Measurements from ENCODE around the gene SLC51A. TPM values are rescaled to one million over a fixed set of nuclear protein-coding genes. Genes with fewer than 3 reads are reported as not detected.

Gene SLC51A
- total and polyA plus RNA-seq, 2 donors (not counting 1 experiment from before 2014, with no cell fraction given), result not detected

DNA sequence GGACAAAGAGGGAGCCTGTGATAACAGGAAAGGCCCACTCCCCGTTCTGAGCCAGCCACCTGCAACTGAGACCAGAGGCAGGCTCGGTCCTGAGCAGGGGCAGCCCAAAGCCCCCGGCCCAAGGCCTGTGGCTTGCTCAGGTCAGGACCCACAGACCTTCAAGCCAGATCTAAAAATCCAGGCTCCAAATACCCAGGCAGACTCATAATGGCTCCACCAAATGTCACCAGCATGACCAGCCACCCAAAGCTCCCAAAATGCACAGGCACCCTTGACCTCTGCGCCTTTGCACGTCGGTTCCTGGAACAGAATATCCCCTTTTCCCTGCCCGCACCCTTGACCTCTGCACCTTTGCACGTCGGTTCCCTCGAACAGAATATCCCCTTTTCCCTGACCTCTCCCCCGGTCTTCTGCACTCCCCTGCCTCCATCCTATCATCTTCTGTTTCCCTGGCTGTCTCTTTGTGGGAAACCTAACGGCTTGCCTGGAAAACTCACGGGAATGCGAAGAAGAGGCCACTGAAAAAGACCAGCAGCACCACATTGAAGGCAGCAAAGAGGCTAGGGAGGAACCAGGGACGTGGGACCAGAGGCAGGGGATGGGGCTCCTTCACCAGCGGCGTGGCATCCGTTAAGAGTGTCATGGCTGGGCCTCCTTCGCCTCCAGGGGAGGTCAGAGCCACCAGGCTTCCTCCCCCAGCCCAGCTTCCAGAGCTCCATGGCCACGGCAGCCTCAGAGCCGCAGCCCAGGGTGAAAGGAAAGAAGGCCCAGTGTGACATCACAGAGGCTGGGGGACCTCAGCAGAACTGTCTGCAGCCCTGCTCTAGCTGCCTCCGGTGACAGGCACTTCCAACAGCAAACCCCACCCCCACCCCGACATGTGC is 5.4 kb upstream of the SLC51A start, which contains the start of gene ZDHHC19:
Gene ZDHHC19, minus strand, starts transcription at position 728 of the 884 bp plus-strand sequence. Its CDS starts 85 bp downstream, at position 643.
- no peak within 1 kb of the TSS for H3K9ac ChIP-seq (ENCODE audit: insufficient read depth, low read length)
- H2AFZ ChIP-seq (ENCODE audit: low read length), result no peak within 1 kb of the TSS
- H3K27ac ChIP-seq (ENCODE audit: insufficient read depth, low read length), result no peak within 1 kb of the TSS
- no peak for DNase-seq (ENCODE audit: low read depth in 2 of 2)
- H4K20me1 ChIP-seq (ENCODE audit: control insufficient read depth, extremely low read depth, insufficient read depth, low read length), result no peaks in the 10 kb centered on the region
- H3K36me3 ChIP-seq (ENCODE audit: control insufficient read depth, insufficient read depth, low read length), result no peaks in the 10 kb centered on the region
- H3K4me1 ChIP-seq (ENCODE audit: control insufficient read depth, extremely low read depth, insufficient read depth, low read length), result no peaks in the 10 kb centered on the region
- peaks cover 6% of the 10 kb centered on the region for H3K27me3 ChIP-seq (ENCODE audit: control insufficient read depth, insufficient read depth, low read length)
- no peaks in the 10 kb centered on the region for H3K79me2 ChIP-seq (ENCODE audit: control insufficient read depth, insufficient read depth, low read length)
- TF ChIP-seq, protein P1, sequence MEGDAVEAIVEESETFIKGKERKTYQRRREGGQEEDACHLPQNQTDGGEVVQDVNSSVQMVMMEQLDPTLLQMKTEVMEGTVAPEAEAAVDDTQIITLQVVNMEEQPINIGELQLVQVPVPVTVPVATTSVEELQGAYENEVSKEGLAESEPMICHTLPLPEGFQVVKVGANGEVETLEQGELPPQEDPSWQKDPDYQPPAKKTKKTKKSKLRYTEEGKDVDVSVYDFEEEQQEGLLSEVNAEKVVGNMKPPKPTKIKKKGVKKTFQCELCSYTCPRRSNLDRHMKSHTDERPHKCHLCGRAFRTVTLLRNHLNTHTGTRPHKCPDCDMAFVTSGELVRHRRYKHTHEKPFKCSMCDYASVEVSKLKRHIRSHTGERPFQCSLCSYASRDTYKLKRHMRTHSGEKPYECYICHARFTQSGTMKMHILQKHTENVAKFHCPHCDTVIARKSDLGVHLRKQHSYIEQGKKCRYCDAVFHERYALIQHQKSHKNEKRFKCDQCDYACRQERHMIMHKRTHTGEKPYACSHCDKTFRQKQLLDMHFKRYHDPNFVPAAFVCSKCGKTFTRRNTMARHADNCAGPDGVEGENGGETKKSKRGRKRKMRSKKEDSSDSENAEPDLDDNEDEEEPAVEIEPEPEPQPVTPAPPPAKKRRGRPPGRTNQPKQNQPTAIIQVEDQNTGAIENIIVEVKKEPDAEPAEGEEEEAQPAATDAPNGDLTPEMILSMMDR (conservative IDR thresholded peaks at IDR 0.05 in 1 of 2, IDR thresholded peaks at IDR 0.05 in 1 of 2; ENCODE audit: low read depth in 1 of 2, low read length in 2 of 2), result no peak
- TF ChIP-seq EZH2 (IDR thresholded peaks at IDR 0.05; ENCODE audit: low read length, missing control alignments), result no peak
- H3K4me3 ChIP-seq (replicated peaks in 1 of 4; ENCODE audit: control extremely low read depth in 1 of 4, insufficient read depth in 1 of 4, low read depth in 3 of 4, low read length in 4 of 4), result no peak within 1 kb of the TSS
- H3K9me3 ChIP-seq (ENCODE audit: control insufficient read depth, insufficient read depth, low read depth, low read length), result no peaks in the 10 kb centered on the region
- no peak within 1 kb of the TSS for H3K4me2 ChIP-seq (ENCODE audit: extremely low read depth, insufficient read depth, low read length)

DNA sequence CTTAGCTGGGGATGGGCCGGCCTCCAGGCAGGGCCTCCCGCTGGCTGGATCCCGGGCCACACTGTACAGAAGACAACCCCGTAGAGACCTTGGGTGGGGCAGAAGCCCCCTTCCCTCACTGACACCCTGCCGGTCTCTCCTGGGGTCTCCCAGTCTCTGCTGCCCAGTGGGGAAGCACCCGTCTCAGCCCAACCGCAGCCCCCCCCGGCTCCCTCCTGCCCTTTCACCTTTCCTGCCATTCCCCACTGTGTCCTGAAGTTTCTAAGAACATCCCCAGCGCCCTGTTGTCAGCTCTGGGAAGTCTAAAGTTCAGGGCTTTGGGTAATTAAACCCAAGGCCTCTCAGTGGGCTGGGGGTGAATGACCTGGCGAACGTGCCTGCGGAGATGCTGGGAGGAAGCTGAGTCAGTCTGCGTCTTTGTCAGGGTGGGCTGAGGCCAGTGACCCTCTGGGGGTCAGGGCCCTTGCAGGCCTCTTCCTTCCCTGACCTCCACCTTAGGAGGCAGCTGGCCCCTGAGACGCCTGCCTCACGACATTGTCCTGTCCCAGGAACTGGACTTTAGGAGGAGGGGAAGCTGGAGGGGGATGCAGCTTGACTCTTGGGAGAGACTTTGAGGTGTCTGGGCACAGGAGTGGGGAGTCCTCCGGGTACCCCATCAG is 1.4 kb upstream of the SLC51A start:
- Histone ChIP-seq H3K79me2 (ENCODE audit: control insufficient read depth, insufficient read depth, low read length) (no peaks in the 10 kb centered on the region), H3K9ac (ENCODE audit: insufficient read depth, low read length) (no peak overlapping the region), H2AFZ (ENCODE audit: low read length) (no peak overlapping the region), H3K27me3 (ENCODE audit: control insufficient read depth, insufficient read depth, low read length) (peaks cover 7% of the 10 kb centered on the region), H3K36me3 (ENCODE audit: control insufficient read depth, insufficient read depth, low read length) (no peaks in the 10 kb centered on the region), H3K9me3 (ENCODE audit: control insufficient read depth, insufficient read depth, low read depth, low read length) (no peaks in the 10 kb centered on the region), H3K4me1 (ENCODE audit: control insufficient read depth, extremely low read depth, insufficient read depth, low read length) (peaks cover 5% of the 10 kb centered on the region), H3K4me2 (ENCODE audit: extremely low read depth, insufficient read depth, low read length) (no peak overlapping the region), H4K20me1 (ENCODE audit: control insufficient read depth, extremely low read depth, insufficient read depth, low read length) (no peaks in the 10 kb centered on the region), H3K27ac (ENCODE audit: insufficient read depth, low read length) (no peak overlapping the region), H3K4me3 (replicated peaks in 1 of 4; ENCODE audit: control extremely low read depth in 1 of 4, insufficient read depth in 1 of 4, low read depth in 3 of 4, low read length in 4 of 4) (no peak overlapping the region)
- TF ChIP-seq EZH2 (IDR thresholded peaks at IDR 0.05; ENCODE audit: low read length, missing control alignments), result no peak
- TF ChIP-seq, protein P1 (conservative IDR thresholded peaks at IDR 0.05 in 1 of 2, IDR thresholded peaks at IDR 0.05 in 1 of 2; ENCODE audit: low read depth in 1 of 2, low read length in 2 of 2), result no peak
- no peak for DNase-seq (ENCODE audit: low read depth in 2 of 2)

DNA sequence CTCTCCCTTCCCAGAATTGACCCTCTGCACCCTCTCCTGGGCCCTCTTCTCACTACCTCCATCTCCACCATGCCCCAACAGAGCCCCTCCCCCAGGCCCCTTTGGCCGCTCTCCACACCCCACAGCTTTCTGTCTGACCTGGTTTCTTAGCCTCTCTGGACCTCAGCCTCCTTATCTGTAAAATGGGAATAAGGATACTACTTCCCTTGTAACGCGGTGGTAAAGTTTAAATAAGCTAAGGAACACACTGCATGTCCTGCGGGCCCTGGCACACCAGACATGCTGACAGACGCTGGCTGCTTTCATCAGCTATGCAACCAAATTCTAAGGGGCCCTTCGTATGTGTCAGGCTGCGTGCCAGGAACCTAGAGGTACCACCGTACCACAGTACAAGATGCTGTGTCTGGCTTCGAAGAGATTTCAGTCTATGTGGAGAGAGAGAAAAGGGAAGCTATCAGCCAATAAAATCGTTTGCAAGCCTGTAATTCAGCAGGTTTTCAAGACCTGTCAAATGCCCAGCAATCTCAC is 777 bp upstream of the SLC51A start:
- H2AFZ ChIP-seq (ENCODE audit: low read length), result no peak overlapping the region
- H3K27ac ChIP-seq (ENCODE audit: insufficient read depth, low read length), result no peak overlapping the region
- DNase-seq (ENCODE audit: low read depth in 2 of 2), result no peak
- TF ChIP-seq, protein P1 (conservative IDR thresholded peaks at IDR 0.05 in 1 of 2, IDR thresholded peaks at IDR 0.05 in 1 of 2; ENCODE audit: low read depth in 1 of 2, low read length in 2 of 2), result no peak
- no peak for TF ChIP-seq EZH2 (IDR thresholded peaks at IDR 0.05; ENCODE audit: low read length, missing control alignments)
- H3K4me3 ChIP-seq (replicated peaks in 1 of 4; ENCODE audit: control extremely low read depth in 1 of 4, insufficient read depth in 1 of 4, low read depth in 3 of 4, low read length in 4 of 4), result no peak overlapping the region
- no peaks in the 10 kb centered on the region for H3K9me3 ChIP-seq (ENCODE audit: control insufficient read depth, insufficient read depth, low read depth, low read length)
- H3K79me2 ChIP-seq (ENCODE audit: control insufficient read depth, insufficient read depth, low read length), result no peaks in the 10 kb centered on the region
- no peak overlapping the region for H3K9ac ChIP-seq (ENCODE audit: insufficient read depth, low read length)
- H4K20me1 ChIP-seq (ENCODE audit: control insufficient read depth, extremely low read depth, insufficient read depth, low read length), result no peaks in the 10 kb centered on the region
- H3K27me3 ChIP-seq (ENCODE audit: control insufficient read depth, insufficient read depth, low read length), result peaks cover 7% of the 10 kb centered on the region
- peaks cover 5% of the 10 kb centered on the region for H3K4me1 ChIP-seq (ENCODE audit: control insufficient read depth, extremely low read depth, insufficient read depth, low read length)
- H3K36me3 ChIP-seq (ENCODE audit: control insufficient read depth, insufficient read depth, low read length), result no peaks in the 10 kb centered on the region
- no peak overlapping the region for H3K4me2 ChIP-seq (ENCODE audit: extremely low read depth, insufficient read depth, low read length)
